ENCODE measurements around the gene IDUA. TPM values are rescaled to one million over a fixed set of nuclear protein-coding genes. Genes with fewer than 3 reads are reported as not detected.
A peak's percentile ranks its signal among the peaks of the same experiment; 100 is the strongest.

The IDUA gene
- total and polyA plus RNA-seq, 2 of the 4 experiments (the other 2 are of a cell fraction): 0.72 to 12.5 TPM

GRCh38 chr4:993111-994029, 6.5 kb downstream of the IDUA start, which contains the start of gene SLC26A1:
SLC26A1 (minus strand) TSS chr4:993404; CDS start chr4:991703, 1,701 bp downstream.
- no peak within 1 kb of the TSS for H4K5ac ChIP-seq (ENCODE audit: low read depth, low read length)
- H2BK120ac ChIP-seq (ENCODE audit: low read depth, low read length): no peak within 1 kb of the TSS
- peaks cover 9% of the 10 kb centered on the region for H4K20me1 ChIP-seq (ENCODE audit: insufficient read depth, low read length)
- H2AK5ac ChIP-seq (ENCODE audit: low read depth, low read length): no peak within 1 kb of the TSS
- no peak within 1 kb of the TSS for H3K14ac ChIP-seq (replicated peaks; ENCODE audit: low read depth, low read length)
- dilution Hi-C loops (cut with HindIII; ENCODE audit: low sequenced_read_pairs, unreplicated experiment): no loop called here
- H4K8ac ChIP-seq (ENCODE audit: low read depth in 2 of 2, low read length in 2 of 2): peak within 1 kb of the TSS in 1 of 2 experiments; percentile 48; a peak in 1 of 4 replicates
- H3K36me3 ChIP-seq (ENCODE audit: control insufficient read depth, insufficient read depth, low read length): peaks cover 9% of the 10 kb centered on the region; the same call in 1 of the 2 replicates
- no peak within 1 kb of the TSS for H3K9ac ChIP-seq (ENCODE audit: low read depth, low read length)
- H3K18ac ChIP-seq (ENCODE audit: low read depth, low read length): no peak within 1 kb of the TSS
- DNase-seq (no peak), ATAC-seq (ENCODE audit: low read depth) (no peak)
- 0 out of 4 replicates have a peak, but pooled peaks cover 0 to 6% of the 10 kb centered on the region in 2 experiments for H3K79me1 ChIP-seq (ENCODE audit: low read depth in 1 of 2, low read length in 2 of 2)
- peak within 1 kb of the TSS; percentile 81 for H2AK9ac ChIP-seq (replicated peaks; ENCODE audit: low read depth, low read length, poor library complexity)
- peaks cover 3% of the 10 kb centered on the region; the same call in 1 of the 2 replicates for H3K4me1 ChIP-seq (ENCODE audit: control insufficient read depth, insufficient read depth, low read length)
- no TSS peak for BruUV-seq (replicated peaks)
- POLR2A ChIA-PET (ENCODE audit: unreplicated experiment): no interaction called here
- no peaks in the 10 kb centered on the region for H3K9me3 ChIP-seq (ENCODE audit: control insufficient read depth, insufficient read depth, low read length)
- H4K91ac ChIP-seq (ENCODE audit: insufficient read depth, low read depth, low read length): no peak within 1 kb of the TSS
- CTCF ChIA-PET: no interaction called here
- no peaks in the 10 kb centered on the region for H3K9me1 ChIP-seq (ENCODE audit: insufficient read depth, low read length)
- no peak within 1 kb of the TSS for H3K23ac ChIP-seq (ENCODE audit: low read depth, low read length)
- H2BK20ac ChIP-seq (ENCODE audit: low read depth, low read length): no peak within 1 kb of the TSS
- WGBS, 2 experiments (ENCODE audit: extremely low coverage in 2 of 2, insufficient read length in 1 of 2): 95% methylated on average over 3 of the region's 37 CpGs; no CpG with 5 or more reads in 1 of the 2 experiments
- H3K4me2 ChIP-seq (ENCODE audit: low read depth, low read length): peak within 1 kb of the TSS; percentile 73
- TF ChIP-seq NFE2L2 (IDR thresholded peaks at IDR 0.05; ENCODE audit: low read depth, low read length) (peak; percentile 21; the same call in 1 of the 2 replicates), MAFK (IDR thresholded peaks at IDR 0.05; ENCODE audit: low read depth, low read length) (no peak), RFX5 (IDR thresholded peaks at IDR 0.05; ENCODE audit: low read depth, low read length) (no peak)
- intact Hi-C loops (cut with micrococcal nuclease): no loop called here
- H2BK5ac ChIP-seq (ENCODE audit: low read depth, low read length, poor library complexity, severe bottlenecking): no peak within 1 kb of the TSS
- H3K56ac ChIP-seq (ENCODE audit: extremely low read depth, insufficient read depth, low read length): no peak within 1 kb of the TSS
- no peak within 1 kb of the TSS for H2BK15ac ChIP-seq (ENCODE audit: low read depth, low read length)
- H3K4ac ChIP-seq (ENCODE audit: low read depth, low read length): no peak within 1 kb of the TSS
- H2AFZ ChIP-seq (replicated peaks; ENCODE audit: low read length, poor library complexity): peak within 1 kb of the TSS; percentile 81
- in situ Hi-C loops (cut with MboI; ENCODE audit: low sequenced_read_pairs): no loop called here
- peaks cover 19% of the 10 kb centered on the region for H3K27me3 ChIP-seq (ENCODE audit: control insufficient read depth, insufficient read depth, low read length)
- H3K4me3 ChIP-seq (ENCODE audit: insufficient read depth, low read depth, low read length): no peak within 1 kb of the TSS
- no peak within 1 kb of the TSS for H3K27ac ChIP-seq (ENCODE audit: insufficient read depth, low read length)
